Measurements from ENCODE around the gene TRIO.

DNA sequence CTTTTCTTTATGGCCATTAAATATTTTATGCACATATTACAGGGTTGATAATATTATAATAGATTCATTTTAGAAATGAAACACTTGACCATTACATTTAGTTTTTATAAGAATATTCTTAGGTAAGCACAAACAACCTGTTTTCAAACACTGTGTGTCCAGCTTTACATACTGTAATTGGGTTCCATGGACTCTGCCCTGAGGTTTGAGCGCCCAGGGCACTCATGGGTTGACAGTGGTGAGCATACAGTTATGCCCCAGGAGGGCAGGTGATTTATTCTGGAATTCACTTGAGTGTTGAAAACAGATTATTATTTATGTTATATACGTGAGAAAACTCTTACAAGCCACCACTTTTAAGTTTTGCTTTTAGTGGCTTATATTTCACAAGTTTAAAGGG is 33.7 kb downstream of the TRIO start:
- TF ChIP-seq, protein P1, sequence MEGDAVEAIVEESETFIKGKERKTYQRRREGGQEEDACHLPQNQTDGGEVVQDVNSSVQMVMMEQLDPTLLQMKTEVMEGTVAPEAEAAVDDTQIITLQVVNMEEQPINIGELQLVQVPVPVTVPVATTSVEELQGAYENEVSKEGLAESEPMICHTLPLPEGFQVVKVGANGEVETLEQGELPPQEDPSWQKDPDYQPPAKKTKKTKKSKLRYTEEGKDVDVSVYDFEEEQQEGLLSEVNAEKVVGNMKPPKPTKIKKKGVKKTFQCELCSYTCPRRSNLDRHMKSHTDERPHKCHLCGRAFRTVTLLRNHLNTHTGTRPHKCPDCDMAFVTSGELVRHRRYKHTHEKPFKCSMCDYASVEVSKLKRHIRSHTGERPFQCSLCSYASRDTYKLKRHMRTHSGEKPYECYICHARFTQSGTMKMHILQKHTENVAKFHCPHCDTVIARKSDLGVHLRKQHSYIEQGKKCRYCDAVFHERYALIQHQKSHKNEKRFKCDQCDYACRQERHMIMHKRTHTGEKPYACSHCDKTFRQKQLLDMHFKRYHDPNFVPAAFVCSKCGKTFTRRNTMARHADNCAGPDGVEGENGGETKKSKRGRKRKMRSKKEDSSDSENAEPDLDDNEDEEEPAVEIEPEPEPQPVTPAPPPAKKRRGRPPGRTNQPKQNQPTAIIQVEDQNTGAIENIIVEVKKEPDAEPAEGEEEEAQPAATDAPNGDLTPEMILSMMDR (IDR thresholded peaks at IDR 0.05), result no peak
- TF ChIP-seq POLR2A (IDR thresholded peaks at IDR 0.05), result no peak
- no peak for TF ChIP-seq POLR2AphosphoS5 (IDR thresholded peaks at IDR 0.05)
- no peak for TF ChIP-seq EP300 (IDR thresholded peaks at IDR 0.05)

Data from upper lobe of left lung (tissue), 4 donors.